Hematopoietic multipotent progenitor cell treated with erythropoietin and hydrocortisone succinate and interleukin-3 and kit ligand, for 6 days (in vitro differentiated cells): ENCODE measurements around the gene CCR6.
"Not testable (repeated sequence)": the region's sequence is repeated elsewhere in the genome, so short reads cannot be mapped to it uniquely, and the experiment has no call there.

ENCODE experiments used
- DNase-seq: peaks from one replicate; pipeline ENCODE4 v3.0.0-alpha.2; 2015

The CCR6 gene

DNA sequence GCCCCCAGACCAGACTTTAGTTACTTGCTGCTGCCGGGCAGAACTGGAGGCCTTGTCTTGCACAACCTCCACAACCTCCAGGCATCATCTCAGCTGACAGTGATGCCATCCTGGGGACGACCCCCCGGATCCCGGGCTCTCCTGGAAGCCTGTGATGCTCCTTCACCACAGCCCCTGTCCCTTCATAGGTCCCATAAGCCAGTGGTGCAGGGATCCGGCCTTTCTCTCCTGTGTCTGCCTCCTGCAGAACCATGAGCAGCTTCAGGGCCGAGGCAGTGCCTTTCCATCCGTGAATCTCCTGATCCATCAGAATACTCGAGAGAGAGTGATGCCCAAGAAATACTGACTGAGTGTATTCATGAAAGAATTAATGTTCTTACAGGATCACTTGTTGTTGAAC, 57.2 kb downstream of the CCR6 start:
- not testable (repeated sequence) for DNase-seq

DNA sequence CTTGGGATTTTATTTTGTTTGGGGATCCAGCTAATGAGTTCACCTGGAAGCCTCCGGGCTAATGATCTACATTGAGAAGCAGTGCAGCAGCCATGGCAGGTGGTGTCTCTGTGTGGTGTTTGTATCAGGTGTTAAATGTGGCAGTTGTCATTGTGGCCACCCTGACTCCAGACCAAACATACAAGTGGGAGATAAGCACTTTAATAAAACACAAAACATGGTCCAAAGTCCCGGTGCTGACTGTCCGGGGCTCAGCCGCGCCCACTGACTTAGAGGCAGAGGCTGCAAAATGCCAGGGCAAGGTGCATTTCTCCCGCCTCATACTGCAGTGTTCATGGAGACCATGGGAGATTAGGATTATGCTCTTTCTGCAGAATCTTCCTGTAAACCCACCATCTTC, 58.5 kb downstream of the CCR6 start:
- not testable (repeated sequence) for DNase-seq

DNA sequence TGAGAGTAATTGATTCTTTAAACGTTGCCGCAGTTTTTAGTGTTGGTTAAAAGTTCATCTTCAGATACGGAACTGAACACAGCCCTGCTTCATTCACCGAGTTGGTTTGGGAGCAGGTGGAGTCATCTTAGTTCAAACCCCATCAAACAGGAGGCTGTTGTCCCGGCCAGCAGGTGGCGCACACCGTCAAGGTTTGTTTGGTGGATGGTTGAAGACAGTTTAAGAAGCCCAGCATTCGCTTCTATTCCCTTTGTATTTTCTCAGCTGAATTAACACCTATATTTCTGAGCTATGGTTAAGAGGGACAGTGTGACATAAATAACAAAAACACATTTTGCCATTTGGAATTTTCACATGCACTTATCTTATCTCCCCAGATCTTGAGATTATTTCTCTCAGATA, 60.0 kb downstream of the CCR6 start:
- not testable (repeated sequence) for DNase-seq

DNA sequence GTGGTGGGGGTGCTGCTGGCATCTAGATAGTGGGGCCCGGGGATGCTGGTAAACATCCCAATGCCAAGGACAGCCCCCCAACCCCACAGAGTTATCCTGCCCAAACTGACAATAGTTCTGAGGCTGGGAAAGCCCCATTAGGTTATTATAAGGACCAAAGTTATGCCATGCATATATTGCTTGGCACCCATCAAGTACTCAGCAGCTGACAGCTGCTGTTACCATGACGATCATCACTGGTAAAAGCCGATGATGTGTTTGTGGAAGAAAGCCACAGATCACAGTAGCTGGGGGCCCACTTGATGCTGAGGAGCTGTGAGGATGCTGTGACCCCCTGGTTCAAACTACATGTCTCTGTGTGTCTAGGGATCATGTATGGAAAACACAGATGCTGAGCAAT, 62.2 kb downstream of the CCR6 start:
- not testable (repeated sequence) for DNase-seq

DNA sequence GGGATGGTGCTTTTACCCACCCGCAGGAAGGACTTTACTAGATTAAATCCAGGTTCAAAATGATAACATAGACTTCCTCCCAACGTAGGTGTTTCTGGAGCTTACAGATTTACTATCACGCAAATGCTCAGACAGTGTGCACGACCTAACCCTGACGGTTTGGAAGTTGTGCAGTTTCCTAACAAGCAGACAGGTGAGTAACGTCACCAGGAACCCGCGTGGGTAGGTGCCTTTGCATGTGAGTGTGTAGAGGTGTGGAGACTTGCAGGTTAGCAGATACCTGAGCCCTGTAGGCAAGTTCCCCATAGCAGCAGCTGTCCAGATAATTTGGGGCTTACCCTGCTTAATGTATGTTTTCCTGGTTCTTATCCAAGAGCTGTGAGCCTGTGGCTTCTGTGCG, 64.4 kb downstream of the CCR6 start:
- DNase-seq = not testable (repeated sequence)
